Fibroblast of skin of left biceps (primary cell): ENCODE data around the gene BBIP1.
"Not testable (repeated sequence)": the region's sequence is repeated elsewhere in the genome, so short reads cannot be mapped to it uniquely, and the experiment has no call there.

Source experiments
- DNase-seq, 2 experiments: peaks; one replicate each; pipeline ENCODE4 v3.0.0-alpha.2; 2013; ENCODE audit warnings: low read depth in 2 of 2

BBIP1 gene

DNA sequence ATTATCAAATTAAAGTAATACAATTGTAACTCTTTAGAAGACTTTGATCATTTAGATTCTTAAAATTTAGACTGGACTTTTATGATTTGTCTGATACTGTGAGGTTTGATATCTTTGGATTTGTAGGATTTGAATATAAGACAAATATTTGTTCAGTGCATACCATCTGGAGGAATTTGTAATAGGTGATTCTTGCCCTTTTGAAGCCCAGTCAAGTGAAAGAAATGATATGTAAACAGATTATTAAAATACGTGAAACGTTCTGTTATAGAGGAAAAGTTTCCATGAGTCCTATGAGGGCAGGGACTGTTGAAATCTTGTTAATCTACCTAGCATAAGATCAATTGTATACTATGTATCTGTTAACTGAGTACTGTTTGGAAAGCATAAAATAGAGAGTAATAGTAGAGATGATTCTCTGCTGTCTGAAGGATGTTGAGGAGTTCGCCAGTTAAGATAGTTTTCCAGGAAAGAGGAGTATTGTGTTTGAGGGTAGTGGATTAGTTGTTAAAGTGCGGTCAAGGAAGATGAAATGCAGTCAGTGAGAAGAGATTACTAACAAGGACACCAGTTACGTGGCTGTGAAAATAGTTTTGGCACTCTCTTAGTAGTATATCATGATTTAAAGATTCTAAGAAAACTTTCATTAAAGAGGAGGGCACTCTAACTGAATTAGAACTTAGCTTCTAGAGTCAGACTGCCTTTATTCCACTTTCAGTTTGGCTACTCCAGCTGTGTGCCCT, 32.9 kb downstream of the BBIP1 start:
- no peak for DNase-seq

DNA sequence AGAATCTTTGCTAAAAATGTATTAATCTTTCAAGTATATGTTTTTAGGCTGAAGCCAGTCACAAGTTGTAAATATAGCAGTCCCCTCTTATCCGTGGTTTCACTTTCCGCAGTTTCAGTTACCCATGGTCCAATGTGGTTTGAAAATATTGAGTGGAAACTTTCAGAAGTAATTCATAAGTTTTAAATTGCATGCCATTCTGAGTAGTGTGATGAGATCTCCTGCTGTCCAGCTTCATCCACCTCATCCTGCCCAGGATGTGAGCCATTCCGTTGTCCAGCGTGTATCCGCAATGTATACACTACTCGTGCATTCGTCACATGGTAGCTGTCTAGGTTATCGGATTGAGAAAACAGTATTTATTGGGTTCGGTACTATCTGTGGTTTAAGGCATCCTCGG, 35.1 kb downstream of the BBIP1 start:
- DNase-seq = no peak

DNA sequence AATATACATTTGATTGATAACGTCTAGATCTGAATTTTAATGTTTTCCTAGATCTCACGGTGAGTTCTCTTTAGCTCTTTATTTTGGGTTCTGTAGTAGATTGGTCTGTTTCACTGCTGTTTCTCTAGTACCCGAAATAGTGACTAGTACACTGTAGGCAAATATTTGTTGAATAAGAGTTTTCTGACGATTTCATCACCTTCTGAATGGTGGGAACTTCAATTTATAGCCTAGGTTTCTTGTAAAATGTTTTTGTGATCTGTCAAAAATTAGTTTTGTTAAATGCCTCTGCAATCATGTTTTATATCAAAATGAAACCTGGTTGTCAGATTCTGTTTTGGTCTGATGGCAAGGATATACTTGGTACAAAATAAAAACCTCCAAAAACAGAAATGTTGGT, 37.1 kb downstream of the BBIP1 start:
- DNase-seq = no peak

DNA sequence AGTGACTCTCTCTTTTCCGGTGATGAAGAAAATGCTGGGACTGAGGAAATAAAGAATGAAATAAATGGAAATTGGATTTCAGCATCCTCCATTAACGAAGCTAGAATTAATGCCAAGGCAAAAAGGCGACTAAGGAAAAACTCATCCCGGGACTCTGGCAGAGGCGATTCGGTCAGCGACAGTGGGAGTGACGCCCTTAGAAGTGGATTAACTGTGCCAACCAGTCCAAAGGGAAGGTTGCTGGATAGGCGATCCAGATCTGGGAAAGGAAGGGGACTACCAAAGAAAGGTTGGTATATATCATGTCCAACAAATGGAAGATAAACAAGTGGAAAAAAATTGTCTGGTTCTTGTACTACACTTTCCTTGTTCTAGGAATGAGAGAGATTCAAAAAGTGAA, 37.7 kb downstream of the BBIP1 start:
- DNase-seq = no peak

DNA sequence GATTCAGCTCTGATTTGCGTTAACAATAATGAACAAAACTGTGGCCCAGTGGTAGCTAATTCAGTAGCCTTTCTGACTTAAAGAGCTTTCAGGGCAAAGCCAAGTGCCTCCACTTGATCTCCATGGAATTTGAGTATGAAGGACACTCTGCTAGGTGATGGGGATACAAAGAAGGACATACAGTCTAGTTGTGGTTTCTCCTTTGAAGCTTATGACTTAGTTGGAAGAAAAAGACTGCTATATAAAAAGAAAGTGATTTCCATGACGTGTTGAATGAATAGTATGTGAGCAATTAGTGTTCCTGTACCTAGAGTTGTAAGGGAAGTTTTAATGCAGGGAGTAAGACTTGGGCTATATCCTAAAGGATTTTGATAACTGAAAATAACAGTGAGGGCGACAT, 39.0 kb downstream of the BBIP1 start:
- no peak for DNase-seq

DNA sequence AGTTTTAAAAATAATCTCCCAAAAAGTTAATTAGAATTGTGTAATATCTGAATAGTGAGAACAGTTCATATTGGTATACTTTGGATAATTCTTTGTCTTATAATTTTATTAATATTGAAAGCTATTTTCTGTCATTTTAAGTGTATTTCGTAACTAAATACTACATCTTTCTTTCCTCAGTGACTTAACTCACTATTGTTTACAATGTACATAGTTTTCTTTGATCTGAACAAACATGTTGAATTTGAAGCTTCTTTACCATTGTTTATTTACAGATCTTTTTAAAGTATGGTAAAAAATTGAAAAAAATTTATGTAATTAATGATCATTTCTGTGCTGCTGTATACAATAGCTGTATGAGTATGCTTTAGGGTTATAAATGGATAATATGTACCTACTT, 42.2 kb downstream of the BBIP1 start:
- no peak for DNase-seq

DNA sequence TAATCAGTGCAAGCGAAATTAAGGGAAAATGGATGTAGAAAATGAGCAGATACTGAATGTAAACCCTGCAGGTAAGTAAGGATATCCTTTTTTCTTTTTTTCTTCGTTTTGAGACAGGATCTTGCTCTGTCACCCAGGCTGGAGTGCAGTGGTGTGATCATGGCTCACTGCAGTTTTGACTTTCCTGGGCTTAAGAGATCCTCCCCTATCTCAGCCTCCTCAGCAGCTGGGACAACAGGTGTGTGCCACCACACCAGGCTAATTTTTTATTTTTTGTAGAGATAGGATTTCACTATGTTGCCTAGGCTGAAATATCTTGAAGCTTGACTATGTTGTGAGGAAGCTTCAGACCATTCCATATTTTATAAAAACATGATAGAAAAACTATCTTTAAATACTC, 43.0 kb downstream of the BBIP1 start:
- no peak for DNase-seq

DNA sequence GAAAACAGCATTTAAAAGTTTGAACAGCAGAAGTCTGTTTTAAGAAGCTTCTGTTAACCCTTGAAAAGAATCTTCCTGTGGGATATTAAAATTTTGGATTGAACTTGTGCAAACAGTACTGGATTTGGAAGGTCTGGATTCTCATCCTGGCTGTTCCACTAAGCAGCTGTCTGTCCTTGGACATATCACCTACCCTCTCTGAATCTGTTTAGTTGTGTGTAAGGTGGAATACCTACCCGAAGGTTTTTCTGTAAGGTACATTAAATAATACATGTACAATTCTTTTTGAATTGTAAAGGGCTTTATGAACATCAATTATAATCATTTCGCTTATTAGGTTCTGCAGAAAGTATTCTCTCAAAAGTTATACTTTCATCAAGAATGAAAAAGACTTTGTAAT, 45.0 kb downstream of the BBIP1 start:
- DNase-seq = no peak

DNA sequence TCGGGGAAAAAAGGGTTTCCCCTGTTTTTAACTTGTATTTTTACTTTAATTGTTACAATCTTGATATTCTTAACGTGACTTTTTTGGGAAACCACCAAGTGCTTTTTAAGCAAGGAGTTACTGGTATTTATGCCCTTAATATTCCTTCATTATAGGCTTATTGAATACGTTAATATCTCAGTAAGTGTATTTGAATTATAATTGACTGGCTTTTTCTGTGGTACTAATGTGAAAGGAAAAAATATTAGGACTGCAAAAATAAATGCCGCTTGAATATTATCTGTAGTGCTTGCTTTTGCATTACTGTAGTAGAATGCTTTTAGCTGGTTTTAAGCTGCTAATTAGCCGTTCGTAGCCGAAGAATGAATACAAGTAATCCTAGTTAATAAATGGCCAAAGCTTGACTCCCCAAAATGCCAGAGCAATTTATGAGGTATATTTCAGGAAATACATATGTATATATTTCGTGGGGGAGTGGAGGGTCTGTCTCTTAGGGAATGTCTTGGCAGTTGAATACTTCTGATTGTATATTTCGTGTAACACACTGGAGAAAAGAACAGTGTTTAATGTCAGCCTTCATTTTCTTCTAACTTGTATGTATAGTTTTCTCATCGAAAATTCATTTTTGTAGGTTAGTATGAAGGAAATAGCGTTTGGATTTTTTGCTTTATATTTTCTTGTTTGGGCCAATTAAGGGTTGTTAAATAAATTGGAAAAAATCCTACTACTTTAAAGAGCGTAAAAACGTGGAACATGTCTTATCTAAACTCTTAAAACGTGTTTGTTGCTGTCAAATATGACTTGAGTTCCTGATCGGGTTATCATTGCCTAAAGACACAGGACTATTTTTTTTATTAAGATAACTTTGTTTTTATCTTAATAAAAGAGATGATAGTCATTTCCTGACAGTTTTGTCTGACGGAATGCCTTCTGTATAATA, 45.7 kb downstream of the BBIP1 start:
- no peak for DNase-seq

DNA sequence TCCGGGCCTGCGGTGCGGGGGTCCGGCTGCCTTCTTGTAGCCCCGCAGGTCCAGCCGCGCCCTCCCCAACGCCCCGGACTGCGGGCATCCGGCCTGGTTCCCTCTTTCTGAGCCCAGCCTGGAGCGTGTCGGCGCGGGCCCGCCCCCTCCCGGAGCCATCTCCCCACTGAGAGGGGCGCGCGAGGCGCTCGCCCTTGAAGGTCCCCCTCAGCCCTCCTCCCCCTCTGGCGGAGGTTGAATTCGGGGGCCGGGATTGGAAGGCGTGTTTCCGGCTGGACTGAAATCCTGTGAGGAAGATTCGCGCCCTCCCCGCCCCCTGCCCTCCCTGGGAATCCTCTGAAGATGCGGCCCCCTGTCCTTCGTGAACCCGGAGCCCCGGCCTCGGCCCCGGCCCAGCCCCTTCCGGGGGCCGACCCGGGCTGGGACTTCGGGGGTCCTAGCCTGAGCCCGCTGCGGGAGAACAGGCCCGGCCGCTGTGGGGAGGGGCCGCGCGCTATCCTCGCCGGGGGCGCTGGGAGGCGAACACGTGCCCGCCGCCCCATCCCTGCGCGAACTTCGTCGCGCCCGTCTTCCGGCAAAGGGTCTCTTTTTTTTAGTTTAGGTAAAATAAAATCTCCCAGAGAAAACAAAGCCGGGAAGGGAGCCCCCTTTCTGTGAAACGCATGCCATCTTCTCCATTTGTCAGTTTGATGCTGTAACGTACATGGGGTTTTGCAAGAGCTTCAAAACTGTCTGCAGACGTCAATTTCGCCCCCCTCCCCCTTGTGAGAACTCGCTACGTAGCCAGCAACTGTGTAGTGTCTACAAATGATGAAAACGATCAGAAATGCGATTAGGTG, 46.6 kb downstream of the BBIP1 start:
- DNase-seq = peak in 1 of 2 experiments; percentile 57

DNA sequence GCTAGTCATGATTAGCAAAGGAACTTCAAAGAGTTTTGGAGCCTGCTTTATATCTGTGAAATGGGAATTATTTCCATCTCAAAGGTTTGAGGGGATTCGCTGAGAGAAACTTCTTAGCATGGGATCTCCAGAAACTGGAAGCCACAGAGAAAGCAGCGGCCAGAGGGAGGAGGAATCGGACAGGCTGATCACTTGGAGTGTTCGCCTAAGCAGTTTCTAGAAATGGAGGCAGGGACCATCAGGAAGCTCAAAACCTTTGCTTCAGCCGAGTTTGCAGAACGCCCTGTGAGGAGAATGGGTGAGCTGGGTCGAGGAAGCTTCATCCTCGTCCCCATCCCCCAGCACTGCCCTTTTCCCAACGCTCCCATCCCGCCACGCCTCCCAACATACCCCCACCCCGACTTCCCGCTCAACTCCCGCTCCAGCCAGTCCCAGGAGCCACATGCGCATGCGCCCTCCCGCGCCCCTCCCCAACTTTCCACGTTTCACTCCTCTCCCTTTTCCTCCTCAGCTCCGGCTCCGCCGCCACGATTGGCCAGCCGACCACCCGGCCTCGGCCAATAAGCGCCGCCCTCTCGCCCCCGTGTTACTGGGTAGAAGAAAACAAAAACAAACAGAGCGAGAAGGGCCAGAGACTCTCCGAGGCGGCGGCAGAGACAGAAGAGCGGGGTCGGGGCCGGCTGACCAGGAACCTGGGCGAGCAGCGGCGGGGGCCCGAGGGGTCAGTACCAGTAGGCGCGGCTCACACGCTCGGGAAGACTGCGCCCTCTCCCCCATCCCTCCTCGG, 47.5 kb downstream of the BBIP1 start, which contains the start of gene PDCD4:
Gene PDCD4, plus strand, starts transcription at position 631 of the 787 bp plus-strand sequence. CDS start 4,100 bp downstream, outside the sequence.
- peak; percentile 94 to 95 for DNase-seq

DNA sequence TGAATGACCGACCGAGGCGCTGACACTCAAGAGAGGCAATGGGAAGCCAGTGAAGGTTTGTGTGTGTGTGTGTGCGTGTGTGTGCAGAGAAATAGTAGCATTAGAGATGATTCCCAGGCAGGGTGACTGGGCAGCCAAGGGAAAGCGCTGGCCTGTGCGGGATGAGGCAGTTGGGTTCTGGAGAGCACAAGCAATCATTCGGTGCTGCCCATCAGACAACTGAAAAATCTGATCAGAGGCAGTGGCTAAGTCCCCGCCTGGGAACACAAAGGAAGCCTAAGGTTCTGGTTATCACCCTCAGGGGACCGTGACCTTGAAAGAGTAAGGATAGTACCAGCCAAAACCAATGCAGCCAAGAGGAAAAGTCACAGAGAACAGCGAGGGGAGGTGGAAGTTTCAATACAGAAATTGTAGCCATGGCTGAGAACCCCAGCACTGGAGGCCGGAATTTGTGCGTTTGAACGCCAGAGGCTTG, 48.1 kb downstream of the BBIP1 start:
- DNase-seq = no peak

DNA sequence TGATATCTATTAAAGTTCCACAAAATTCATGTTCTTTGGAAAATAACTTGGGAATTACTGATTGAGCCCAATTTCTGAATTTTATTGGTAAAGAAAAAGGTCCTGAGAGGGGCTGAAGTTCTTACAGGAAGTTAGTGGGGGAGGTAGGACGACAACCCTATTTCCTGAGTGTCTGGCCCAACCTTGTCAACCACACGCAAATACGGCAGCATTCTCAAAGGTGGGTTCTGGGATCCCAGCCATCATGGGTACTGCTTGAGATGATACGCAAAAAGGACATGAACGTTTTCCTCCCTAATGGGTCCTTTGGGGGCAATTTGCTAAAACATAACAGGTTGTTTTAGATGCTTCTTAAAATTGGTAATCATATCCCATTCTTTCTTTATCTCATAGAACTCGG, 50.0 kb downstream of the BBIP1 start:
- DNase-seq = no peak

DNA sequence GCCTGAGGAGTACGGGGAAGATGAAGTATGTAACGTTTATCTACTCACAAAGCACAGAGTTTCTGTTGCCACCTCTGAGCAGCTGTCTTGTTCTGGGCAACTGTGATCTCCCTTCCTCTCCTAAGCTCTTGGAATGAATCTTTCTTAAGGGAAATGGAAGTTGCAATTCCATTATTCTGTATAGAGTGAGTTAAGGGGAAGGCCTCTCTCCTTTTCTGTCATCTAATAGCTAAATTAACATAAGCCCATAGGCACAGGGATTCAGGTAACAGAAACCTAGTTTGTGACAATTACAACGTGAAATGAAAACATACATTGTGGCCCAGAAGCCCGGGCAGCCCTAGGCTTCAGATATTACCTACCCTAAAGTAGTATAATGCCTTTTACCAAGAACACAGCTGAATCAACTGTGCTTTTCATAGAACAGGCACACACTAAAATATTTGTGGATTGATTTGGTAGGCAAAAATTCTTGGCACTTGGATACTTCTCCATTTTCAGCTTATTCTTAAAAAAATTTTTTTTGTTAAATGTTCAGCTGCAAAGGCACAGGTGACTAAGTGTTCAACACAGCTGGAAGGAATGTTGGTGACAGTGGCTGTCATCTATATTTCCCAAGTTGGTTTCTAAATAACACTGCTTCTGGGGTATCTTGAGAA, 51.0 kb downstream of the BBIP1 start:
- no peak for DNase-seq

DNA sequence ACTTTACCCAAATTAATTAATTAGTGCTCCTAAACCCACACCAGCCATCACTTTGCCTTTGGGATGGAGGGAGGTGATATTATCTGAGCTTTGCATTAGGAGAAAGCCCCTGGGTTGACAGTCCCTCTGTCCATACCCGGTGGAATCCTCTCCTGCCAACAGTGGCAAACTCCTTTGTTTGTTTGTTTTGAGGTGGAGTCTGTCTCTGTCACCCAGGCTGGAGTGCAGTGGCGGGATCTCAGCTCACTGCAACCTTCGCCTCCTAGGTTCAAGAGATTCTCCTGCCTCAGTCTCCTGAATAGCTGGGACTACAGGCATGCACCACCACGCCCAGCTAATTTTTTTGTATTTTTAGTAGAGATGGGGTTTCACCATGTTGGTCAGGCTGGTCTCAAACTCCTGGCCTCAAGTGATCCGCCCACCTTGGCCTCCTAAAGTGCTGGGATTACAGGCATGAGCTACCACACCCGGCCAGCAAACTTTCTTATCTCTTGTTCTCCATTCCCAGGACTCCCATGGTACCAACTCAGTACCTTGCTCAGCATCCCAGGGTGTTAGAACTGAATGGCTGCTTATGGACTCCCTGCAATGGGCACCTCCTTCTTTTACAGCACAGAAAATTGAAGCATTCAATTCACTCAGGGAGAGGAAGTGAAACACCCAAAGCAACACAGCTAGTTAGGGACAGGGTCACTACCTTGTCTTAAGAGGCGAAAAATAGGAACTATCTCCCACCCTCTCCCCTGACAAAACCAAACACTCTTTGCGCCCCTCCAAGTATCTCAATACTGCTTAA, 51.8 kb downstream of the BBIP1 start:
- not testable (repeated sequence) for DNase-seq

DNA sequence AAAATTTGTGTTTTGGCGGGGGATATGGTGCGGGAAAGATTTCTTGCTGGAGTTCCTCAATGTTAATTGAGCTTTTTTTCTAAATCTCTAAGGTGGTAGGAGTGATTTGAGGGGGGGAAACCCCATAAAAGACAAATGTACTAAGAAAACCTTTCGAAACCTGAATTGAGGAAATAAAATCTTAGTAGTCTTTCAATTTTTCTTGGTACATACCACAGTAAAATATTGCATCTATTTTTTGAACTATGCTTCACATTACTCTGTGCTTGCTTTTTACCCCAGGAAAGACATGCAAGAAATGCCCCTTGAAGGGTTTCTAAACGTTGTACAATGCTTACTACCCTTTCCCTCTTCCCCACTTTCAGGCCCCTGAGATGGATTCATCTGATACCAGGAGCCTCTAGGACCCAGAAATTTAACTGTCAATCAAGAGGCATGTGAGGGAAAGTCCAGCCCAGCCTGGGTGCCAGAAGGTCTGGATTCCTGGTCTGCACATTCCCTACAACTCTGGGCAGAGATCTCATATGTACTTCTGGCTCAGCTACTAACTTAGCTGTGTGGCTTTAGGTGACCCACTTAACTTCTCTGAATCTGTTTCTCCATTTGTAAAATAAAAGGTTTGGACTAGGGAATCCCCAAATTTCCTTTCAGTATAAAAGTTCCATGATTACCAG, 53.0 kb downstream of the BBIP1 start:
- DNase-seq = no peak

DNA sequence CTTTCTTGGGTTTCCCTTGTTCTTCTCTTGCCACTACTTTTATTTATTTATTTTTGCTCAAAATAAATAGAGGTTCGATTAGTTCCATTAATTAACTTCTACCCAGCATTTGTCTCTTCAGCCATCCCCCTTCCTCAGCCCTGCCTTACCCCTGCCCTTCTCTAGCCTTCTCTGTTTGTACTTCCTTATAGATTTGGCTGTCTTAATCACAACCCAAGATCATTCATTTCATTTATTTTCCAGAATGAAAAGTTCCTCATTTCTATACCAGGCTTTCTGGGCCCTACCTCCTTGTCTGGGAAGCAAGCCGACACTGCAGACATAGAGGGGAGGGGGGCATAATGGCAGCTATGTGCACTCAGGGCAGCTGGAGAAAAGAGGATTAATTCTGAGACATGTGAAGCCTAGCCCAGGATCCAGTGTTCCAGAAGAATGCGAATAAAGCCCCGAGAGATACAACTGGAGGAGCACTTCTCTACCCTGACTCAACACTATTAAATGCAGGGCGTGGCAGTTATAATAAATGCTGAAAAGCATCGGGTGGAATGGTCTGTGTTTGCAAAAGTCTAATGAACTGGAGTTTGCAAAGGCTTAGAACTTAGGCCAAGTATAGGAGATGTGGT, 53.7 kb downstream of the BBIP1 start:
- DNase-seq = peak in 1 of 2 experiments; percentile 48

DNA sequence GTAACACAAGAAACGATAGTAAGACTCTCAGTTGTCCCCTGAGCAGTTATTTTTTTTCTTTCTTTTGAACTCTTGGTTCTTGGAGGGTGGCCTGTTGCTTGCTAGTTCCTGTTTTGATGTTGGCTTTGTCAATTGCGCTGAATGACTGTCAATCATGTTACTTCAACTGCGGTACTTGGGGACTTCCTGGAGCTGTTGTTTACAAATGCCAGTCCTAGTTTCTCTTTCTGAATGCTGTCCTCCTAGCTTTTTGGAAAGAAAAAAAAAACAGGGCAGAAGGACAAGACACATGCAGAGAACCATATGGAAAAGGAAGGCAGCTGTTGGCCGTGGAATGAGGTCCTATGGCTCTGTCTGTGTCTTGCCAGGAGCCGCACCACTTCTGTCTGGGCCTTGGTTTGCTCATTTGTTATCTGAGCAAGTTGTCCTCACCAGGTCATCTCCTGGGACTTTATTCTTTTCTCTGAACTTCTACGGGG, 54.3 kb downstream of the BBIP1 start:
- no peak for DNase-seq
